ENCODE results near the gene RREB1.

DNA sequence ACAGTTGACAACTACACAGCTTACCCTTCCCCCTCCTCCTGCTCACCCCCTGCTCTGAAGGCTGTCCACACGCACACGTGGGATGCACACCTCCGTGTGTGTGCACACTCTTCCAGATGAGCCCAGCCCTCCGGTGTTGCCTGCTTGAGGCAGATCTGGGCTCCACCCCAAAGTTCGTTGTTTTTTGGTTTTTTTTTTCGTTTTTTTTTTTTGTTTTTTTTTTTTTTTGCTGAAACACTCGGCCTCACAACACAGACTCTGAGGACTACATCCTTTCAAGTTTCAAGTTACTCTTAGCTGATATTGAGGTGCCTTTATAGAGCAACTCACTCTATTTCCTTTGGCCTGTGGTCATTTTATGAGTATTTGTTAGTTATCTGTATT lies 88.2 kb downstream of the RREB1 start:
- no peak for TF ChIP-seq EP300 (IDR thresholded peaks at IDR 0.05)
- TF ChIP-seq POLR2A (IDR thresholded peaks at IDR 0.05), result no peak
- TF ChIP-seq, protein P1, sequence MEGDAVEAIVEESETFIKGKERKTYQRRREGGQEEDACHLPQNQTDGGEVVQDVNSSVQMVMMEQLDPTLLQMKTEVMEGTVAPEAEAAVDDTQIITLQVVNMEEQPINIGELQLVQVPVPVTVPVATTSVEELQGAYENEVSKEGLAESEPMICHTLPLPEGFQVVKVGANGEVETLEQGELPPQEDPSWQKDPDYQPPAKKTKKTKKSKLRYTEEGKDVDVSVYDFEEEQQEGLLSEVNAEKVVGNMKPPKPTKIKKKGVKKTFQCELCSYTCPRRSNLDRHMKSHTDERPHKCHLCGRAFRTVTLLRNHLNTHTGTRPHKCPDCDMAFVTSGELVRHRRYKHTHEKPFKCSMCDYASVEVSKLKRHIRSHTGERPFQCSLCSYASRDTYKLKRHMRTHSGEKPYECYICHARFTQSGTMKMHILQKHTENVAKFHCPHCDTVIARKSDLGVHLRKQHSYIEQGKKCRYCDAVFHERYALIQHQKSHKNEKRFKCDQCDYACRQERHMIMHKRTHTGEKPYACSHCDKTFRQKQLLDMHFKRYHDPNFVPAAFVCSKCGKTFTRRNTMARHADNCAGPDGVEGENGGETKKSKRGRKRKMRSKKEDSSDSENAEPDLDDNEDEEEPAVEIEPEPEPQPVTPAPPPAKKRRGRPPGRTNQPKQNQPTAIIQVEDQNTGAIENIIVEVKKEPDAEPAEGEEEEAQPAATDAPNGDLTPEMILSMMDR (IDR thresholded peaks at IDR 0.05), result no peak
